Keratinocyte (primary cell): ENCODE results near the gene SLC38A8.

Experiments
- EZH2 ChIP-seq: IDR thresholded peaks from one replicate; pipeline ENCODE4 v1.6.1; 2012; ENCODE audit warnings: inconsistent platforms, mild to moderate bottlenecking, low read length, moderate library complexity
- TF ChIP-seq, protein P1 (sequence below), 3 experiments: IDR thresholded peaks in 1 of 3; conservative IDR thresholded peaks in 1 of 3; optimal IDR thresholded peaks in 1 of 3; 2 replicates in 2 of 3; 3 replicates in 1 of 3; pipeline versions ENCODE3 to v1.5.1; 2011; ENCODE audit warnings: low read length in 3 of 3, mild to moderate bottlenecking in 3 of 3, moderate library complexity in 2 of 3, control low read depth in 1 of 3, inconsistent platforms in 1 of 3; ENCODE audit not compliant: insufficient read depth in 2 of 3; ENCODE audit errors: extremely low read depth in 1 of 3

DNA sequence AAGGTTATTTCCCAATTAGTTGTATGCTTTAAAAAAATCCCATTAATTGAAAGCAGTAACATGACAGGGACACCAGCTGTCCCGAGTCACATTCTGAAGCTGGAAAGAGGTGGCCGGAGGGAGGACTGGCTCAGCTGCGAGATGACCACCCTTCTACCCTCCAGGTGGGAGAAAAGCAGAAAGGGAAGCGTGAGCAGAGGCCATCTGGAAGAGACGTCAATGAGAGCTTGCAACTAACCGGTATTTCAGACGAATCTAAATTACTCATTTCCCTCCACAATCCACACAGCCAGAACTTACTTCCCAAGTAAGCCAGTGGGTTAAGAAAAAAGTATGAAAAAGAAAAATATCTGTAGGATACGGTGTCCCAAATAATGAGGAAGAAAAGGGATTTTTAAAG, 28.5 kb upstream of the SLC38A8 start:
- TF ChIP-seq, protein P1, sequence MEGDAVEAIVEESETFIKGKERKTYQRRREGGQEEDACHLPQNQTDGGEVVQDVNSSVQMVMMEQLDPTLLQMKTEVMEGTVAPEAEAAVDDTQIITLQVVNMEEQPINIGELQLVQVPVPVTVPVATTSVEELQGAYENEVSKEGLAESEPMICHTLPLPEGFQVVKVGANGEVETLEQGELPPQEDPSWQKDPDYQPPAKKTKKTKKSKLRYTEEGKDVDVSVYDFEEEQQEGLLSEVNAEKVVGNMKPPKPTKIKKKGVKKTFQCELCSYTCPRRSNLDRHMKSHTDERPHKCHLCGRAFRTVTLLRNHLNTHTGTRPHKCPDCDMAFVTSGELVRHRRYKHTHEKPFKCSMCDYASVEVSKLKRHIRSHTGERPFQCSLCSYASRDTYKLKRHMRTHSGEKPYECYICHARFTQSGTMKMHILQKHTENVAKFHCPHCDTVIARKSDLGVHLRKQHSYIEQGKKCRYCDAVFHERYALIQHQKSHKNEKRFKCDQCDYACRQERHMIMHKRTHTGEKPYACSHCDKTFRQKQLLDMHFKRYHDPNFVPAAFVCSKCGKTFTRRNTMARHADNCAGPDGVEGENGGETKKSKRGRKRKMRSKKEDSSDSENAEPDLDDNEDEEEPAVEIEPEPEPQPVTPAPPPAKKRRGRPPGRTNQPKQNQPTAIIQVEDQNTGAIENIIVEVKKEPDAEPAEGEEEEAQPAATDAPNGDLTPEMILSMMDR (optimal IDR thresholded peaks at IDR 0.05 in 1 of 3, IDR thresholded peaks at IDR 0.05 in 1 of 3, conservative IDR thresholded peaks at IDR 0.05 in 1 of 3; ENCODE audit: extremely low read depth in 1 of 3, insufficient read depth in 2 of 3, low read length in 3 of 3) = no peak
- TF ChIP-seq EZH2 = no peak
